ENCODE measurements around the gene TAPBPL. TPM values are rescaled to one million over a fixed set of nuclear protein-coding genes. Genes with fewer than 3 reads are reported as not detected.
"Not testable (repeated sequence)": the region's sequence is repeated elsewhere in the genome, so short reads cannot be mapped to it uniquely, and the experiment has no call there.

TAPBPL gene
- polyA plus RNA-seq, 3 donors = 89.3 to 145 (median 91.8) TPM

GRCh38 chr12:6465467-6466183, 13.8 kb downstream of the TAPBPL start:
- no peak overlapping the region for H3K27ac ChIP-seq (ENCODE audit: low read depth in 1 of 2, low read length in 2 of 2)

GRCh38 chr12:6466184-6466573, 14.3 kb downstream of the TAPBPL start:
- Histone ChIP-seq H3K4me2 (replicated peaks; ENCODE audit: extremely low read depth, low read length, poor library complexity, severe bottlenecking) (no peak overlapping the region), H3K9me3 (replicated peaks in 1 of 2; ENCODE audit: control insufficient read depth in 1 of 2, insufficient read depth in 1 of 2, low read length in 2 of 2) (no peaks in the 10 kb centered on the region), H3K36me3 (replicated peaks in 1 of 2; ENCODE audit: control insufficient read depth in 1 of 2, insufficient read depth in 2 of 2, low read length in 2 of 2) (peaks cover 24 to 45% of the 10 kb centered on the region in 2 donors), H3K4me1 (ENCODE audit: control insufficient read depth in 1 of 2, insufficient read depth in 2 of 2, low read length in 2 of 2) (peaks cover 44 to 57% of the 10 kb centered on the region in 2 donors), H3K27me3 (ENCODE audit: control insufficient read depth in 2 of 2, insufficient read depth in 2 of 2, low read length in 2 of 2) (no peaks in the 10 kb centered on the region), H2AFZ (ENCODE audit: insufficient read depth, low read depth, low read length, poor library complexity, severe bottlenecking) (no peak overlapping the region), H4K20me1 (ENCODE audit: insufficient read depth, low read length) (peaks cover 38% of the 10 kb centered on the region), H3K9ac (ENCODE audit: insufficient read depth, low read length, poor library complexity, severe bottlenecking) (no peak overlapping the region), H3K27ac (ENCODE audit: low read depth in 1 of 2, low read length in 2 of 2) (no peak overlapping the region), H3K4me3 (replicated peaks in 1 of 3; ENCODE audit: low read depth in 2 of 3, low read length in 3 of 3) (no peak overlapping the region), H3K79me2 (ENCODE audit: insufficient read depth, low read length) (peaks cover 36% of the 10 kb centered on the region)
- Mint-ChIP-seq H3K9me3 (no peaks in the 10 kb centered on the region), H3K27me3 (ENCODE audit: low read depth in 3 of 3) (peaks cover 0 to 2% (median 1%) of the 10 kb centered on the region in 3 donors), H3K4me1 (peaks cover 67% of the 10 kb centered on the region), H3K4me3 (no peak overlapping the region), H3K27ac (peak overlapping the region in 1 of 7 donors; percentile 63), H3K36me3 (peaks cover 57 to 58% of the 10 kb centered on the region in 2 donors)
- TF ChIP-seq CTCF (IDR thresholded peaks at IDR 0.05) = no peak
- intact Hi-C loops (cut with micrococcal nuclease) = loop anchor here in 1 of 2 donors (5.0 kb wide), 1 partner anchor 144 kb away; no protein-coding TSS in a partner anchor
- DNase-seq = no peak
- WGBS (ENCODE audit: insufficient coverage) = 100% methylated on average over 1 of the region's 5 CpGs

More at GRCh38 chr12:6465467-6466183, 13.8 kb downstream of the TAPBPL start:
- Mint-ChIP-seq H3K9me3 (no peaks in the 10 kb centered on the region), H3K27ac (peak overlapping the region in 3 of 7 donors; percentile 21 to 26 (median 26)), H3K4me1 (peaks cover 70% of the 10 kb centered on the region), H3K36me3 (peaks cover 63 to 64% of the 10 kb centered on the region in 2 donors), H3K4me3 (no peak overlapping the region), H3K27me3 (ENCODE audit: low read depth in 3 of 3) (peaks cover 0 to 2% (median 1%) of the 10 kb centered on the region in 3 donors)
- Histone ChIP-seq H3K36me3 (replicated peaks in 1 of 2; ENCODE audit: control insufficient read depth in 1 of 2, insufficient read depth in 2 of 2, low read length in 2 of 2) (peaks cover 24 to 45% of the 10 kb centered on the region in 2 donors), H3K4me2 (replicated peaks; ENCODE audit: extremely low read depth, low read length, poor library complexity, severe bottlenecking) (no peak overlapping the region), H3K4me3 (replicated peaks in 1 of 3; ENCODE audit: low read depth in 2 of 3, low read length in 3 of 3) (no peak overlapping the region), H3K27me3 (ENCODE audit: control insufficient read depth in 2 of 2, insufficient read depth in 2 of 2, low read length in 2 of 2) (no peaks in the 10 kb centered on the region), H4K20me1 (ENCODE audit: insufficient read depth, low read length) (peaks cover 38% of the 10 kb centered on the region), H2AFZ (ENCODE audit: insufficient read depth, low read depth, low read length, poor library complexity, severe bottlenecking) (no peak overlapping the region), H3K79me2 (ENCODE audit: insufficient read depth, low read length) (peaks cover 36% of the 10 kb centered on the region), H3K4me1 (ENCODE audit: control insufficient read depth in 1 of 2, insufficient read depth in 2 of 2, low read length in 2 of 2) (peaks cover 48 to 59% of the 10 kb centered on the region in 2 donors), H3K9ac (ENCODE audit: insufficient read depth, low read length, poor library complexity, severe bottlenecking) (no peak overlapping the region), H3K9me3 (replicated peaks in 1 of 2; ENCODE audit: control insufficient read depth in 1 of 2, insufficient read depth in 1 of 2, low read length in 2 of 2) (no peaks in the 10 kb centered on the region)
- 79% methylated on average over 3 of the region's 6 CpGs for WGBS (ENCODE audit: insufficient coverage)
- TF ChIP-seq CTCF (IDR thresholded peaks at IDR 0.05) = peak; percentile 85
- peak; percentile 44 to 69 (median 67) for DNase-seq
- intact Hi-C loops (cut with micrococcal nuclease) = loop anchor here in 1 of 2 donors (5.0 kb wide), 1 partner anchor 143 kb away; no protein-coding TSS in a partner anchor

GRCh38 chr12:6466751-6467150, 14.9 kb downstream of the TAPBPL start:
- not testable (repeated sequence) for H3K9me3 Mint-ChIP-seq; H3K4me2 ChIP-seq (replicated peaks; ENCODE audit: extremely low read depth, low read length, poor library complexity, severe bottlenecking); H3K4me3 ChIP-seq (replicated peaks in 1 of 3; ENCODE audit: low read depth in 2 of 3, low read length in 3 of 3); H2AFZ ChIP-seq (ENCODE audit: insufficient read depth, low read depth, low read length, poor library complexity, severe bottlenecking); H3K4me3 Mint-ChIP-seq; H3K27me3 Mint-ChIP-seq (ENCODE audit: low read depth in 3 of 3); H3K27me3 ChIP-seq (ENCODE audit: control insufficient read depth in 2 of 2, insufficient read depth in 2 of 2, low read length in 2 of 2); H3K9me3 ChIP-seq (replicated peaks in 1 of 2; ENCODE audit: control insufficient read depth in 1 of 2, insufficient read depth in 1 of 2, low read length in 2 of 2); H3K9ac ChIP-seq (ENCODE audit: insufficient read depth, low read length, poor library complexity, severe bottlenecking); DNase-seq; H3K27ac ChIP-seq (ENCODE audit: low read depth in 1 of 2, low read length in 2 of 2)
- Mint-ChIP-seq H3K36me3 (peaks cover 56 to 58% of the 10 kb centered on the region in 2 donors), H3K27ac (peak overlapping the region in 1 of 7 donors; percentile 51), H3K4me1 (peaks cover 66% of the 10 kb centered on the region)
- Histone ChIP-seq H3K36me3 (replicated peaks in 1 of 2; ENCODE audit: control insufficient read depth in 1 of 2, insufficient read depth in 2 of 2, low read length in 2 of 2) (peaks cover 24 to 45% of the 10 kb centered on the region in 2 donors), H3K79me2 (ENCODE audit: insufficient read depth, low read length) (peaks cover 36% of the 10 kb centered on the region), H4K20me1 (ENCODE audit: insufficient read depth, low read length) (peaks cover 38% of the 10 kb centered on the region), H3K4me1 (ENCODE audit: control insufficient read depth in 1 of 2, insufficient read depth in 2 of 2, low read length in 2 of 2) (peaks cover 42 to 57% of the 10 kb centered on the region in 2 donors)
- intact Hi-C loops (cut with micrococcal nuclease) = loop anchor here in 1 of 2 donors (5.0 kb wide), 1 partner anchor 144 kb away; no protein-coding TSS in a partner anchor
- WGBS (ENCODE audit: insufficient coverage) = no CpG with 5 or more reads among the region's 4 CpGs
